OCI-LY7 (cell line): ENCODE measurements around the gene KRT16. TPM values are rescaled to one million over a fixed set of nuclear protein-coding genes. Genes with fewer than 3 reads are reported as not detected.
"Not testable (repeated sequence)": the region's sequence is repeated elsewhere in the genome, so short reads cannot be mapped to it uniquely, and the experiment has no call there.

Experiments
- BruUV-seq: library from RNA; stranded (reverse); fragments of 400-500 nt; replicated peaks from 2 replicates; lab custom pipeline; 2021; lab: Mats Ljungman, UMichigan
- CTCF ChIA-PET: fragments of 300-600 bp; sonication (Branson Sonifier 250); formaldehyde crosslinking; loops from one replicate; lab custom pipeline; 2022; ENCODE audit warnings: antibody characterized with exemption; ENCODE audit not compliant: unreplicated experiment; lab: Charles Lee
- POLR2A ChIA-PET: fragments of 300-600 bp; sonication (Branson Sonifier 250); formaldehyde crosslinking; loops from one replicate; lab custom pipeline; 2022; ENCODE audit warnings: antibody characterized with exemption; lab: Charles Lee
- DNase-seq: peaks from one replicate; pipeline ENCODE4 v3.0.0-alpha.2; 2015; ENCODE audit warnings: low spot score
- H2AFZ ChIP-seq: fragments of 200-600 bp; sonication (generic), shearing (Covaris generic); 2 replicates; pipeline ENCODE4 v1.6.1; 2014; ENCODE audit warnings: mild to moderate bottlenecking, antibody characterized with exemption, low read length, moderate library complexity
- H3K27ac ChIP-seq: fragments of 200-600 bp; sonication (generic); 2 replicates; pipeline ENCODE4 v1.5.1; 2014; ENCODE audit warnings: mixed run types, low read depth, mild to moderate bottlenecking, moderate library complexity, low read length, inconsistent platforms; ENCODE audit not compliant: poor library complexity, severe bottlenecking
- H3K36me3 ChIP-seq: fragments of 200-600 bp; sonication (generic); 2 replicates; pipeline ENCODE4 v1.6.1; 2014; ENCODE audit warnings: mild to moderate bottlenecking, antibody characterized with exemption, low read length, moderate library complexity, mixed read lengths; ENCODE audit not compliant: insufficient read depth
- H3K4me1 ChIP-seq: fragments of 200-600 bp; sonication (generic); 2 replicates; pipeline ENCODE4 v1.5.1; 2014; ENCODE audit warnings: mild to moderate bottlenecking, low read length; ENCODE audit not compliant: insufficient read depth, poor library complexity, severe bottlenecking
- H3K4me2 ChIP-seq: fragments of 200-600 bp; sonication (generic); 2 replicates; pipeline ENCODE4 v1.6.1; 2014; ENCODE audit warnings: mild to moderate bottlenecking, low read length
- H3K4me3 ChIP-seq: fragments of 200-600 bp; sonication (generic); 2 replicates; pipeline ENCODE4 v1.5.1; 2014; ENCODE audit warnings: mild to moderate bottlenecking, low read depth, low read length; ENCODE audit not compliant: poor library complexity, severe bottlenecking
- H3K79me2 ChIP-seq: fragments of 200-600 bp; sonication (generic); 2 replicates; pipeline ENCODE4 v1.6.1; 2016; ENCODE audit warnings: low read depth, mild to moderate bottlenecking, low read length, moderate library complexity, mixed read lengths; ENCODE audit not compliant: insufficient read depth
- H3K9me2 ChIP-seq: fragments of 200-600 bp; sonication (generic); 2 replicates; pipeline ENCODE4 v1.6.1; 2016; ENCODE audit warnings: mild to moderate bottlenecking, low read length, mixed read lengths; ENCODE audit not compliant: insufficient read depth
- H3K9me3 ChIP-seq: fragments of 200-600 bp; sonication (generic); 2 replicates; pipeline ENCODE4 v1.6.1; 2014; ENCODE audit warnings: mild to moderate bottlenecking, mixed run types, low read length, mixed read lengths
- H4K20me1 ChIP-seq: fragments of 200-600 bp; sonication (generic); 2 replicates; pipeline ENCODE4 v1.6.1; 2014; ENCODE audit warnings: mild to moderate bottlenecking, antibody characterized with exemption, low read length, moderate library complexity, mixed read lengths; ENCODE audit not compliant: insufficient read depth
- EZH2phosphoT487 ChIP-seq: fragments of 200-600 bp; sonication (generic); IDR thresholded peaks from 2 replicates; pipeline ENCODE4 v1.6.1; 2018; ENCODE audit warnings: low read depth, borderline replicate concordance, mild to moderate bottlenecking, mixed run types, antibody characterized with exemption, low read length, moderate library complexity, mixed read lengths
- intact Hi-C: fragments of 100-400 bp; cut with micrococcal nuclease; formaldehyde crosslinking; loops from one replicate; pipeline ENCODE4 v1.10.0; 2022; ENCODE audit not compliant: unreplicated experiment
- total RNA-seq, 2 experiments: library from RNA; depleted of rRNA in 1 of 2; stranded (reverse); fragments of >200 nt in 1 of 2; shearing (Covaris generic) in 1 of 2; gene quantifications; 2 replicates each; pipeline ENCODE4 v1.2.3, GENCODE V29; 2014 to 2022
- TF ChIP-seq, protein P1 (sequence below): fragments of 200-600 bp; sonication (generic); conservative IDR thresholded peaks from 2 replicates; pipeline ENCODE4 v1.5.1; 2014; ENCODE audit warnings: mild to moderate bottlenecking, antibody characterized with exemption, low read length, moderate library complexity, mixed read lengths

KRT16 gene
- total RNA-seq, 2 experiments from 2014 or later = not detected

DNA sequence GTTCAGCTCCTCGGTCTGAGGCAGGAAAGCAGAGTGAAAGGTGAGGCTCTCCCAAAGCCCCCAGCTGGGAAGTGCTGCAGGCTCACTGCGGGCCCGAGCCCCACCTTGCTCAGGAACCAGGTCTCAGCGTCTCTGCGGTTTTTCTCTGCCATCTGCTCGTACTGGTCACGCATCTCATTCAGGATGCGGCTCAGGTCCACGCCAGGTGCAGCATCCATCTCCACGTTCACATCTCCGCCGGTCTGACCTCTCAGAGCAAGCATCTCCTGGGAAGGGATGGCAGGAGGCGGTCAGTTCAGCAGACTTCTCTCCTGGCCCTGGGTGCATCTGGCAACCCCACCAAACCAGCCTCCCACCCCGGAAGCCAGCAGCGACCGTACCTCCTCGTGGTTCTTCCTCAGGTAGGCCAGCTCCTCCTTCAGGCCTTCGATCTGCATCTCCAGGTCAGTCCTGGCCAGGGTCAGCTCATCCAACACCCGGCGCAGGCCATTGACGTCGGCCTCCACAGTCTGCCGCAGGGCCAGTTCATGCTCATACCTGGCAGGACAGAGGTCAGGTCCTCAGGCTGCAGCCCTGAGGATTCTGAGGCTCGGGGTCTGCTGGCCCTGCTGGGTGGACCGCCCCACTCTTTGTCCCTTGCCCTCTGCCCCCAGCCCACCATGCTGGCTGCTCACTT is 1.5 kb downstream of the KRT16 start:
- DNase-seq = no peak
- no TSS peak for BruUV-seq
- Histone ChIP-seq H3K79me2 (no peaks in the 10 kb centered on the region), H3K4me2 (no peak overlapping the region), H2AFZ (no peak overlapping the region), H4K20me1 (no peaks in the 10 kb centered on the region), H3K9me3 (0 out of 2 replicates have a peak, but pooled peaks cover 5% of the 10 kb centered on the region), H3K4me3 (no peak overlapping the region), H3K4me1 (no peaks in the 10 kb centered on the region), H3K9me2 (no peaks in the 10 kb centered on the region), H3K27ac (no peak overlapping the region), H3K36me3 (no peaks in the 10 kb centered on the region)
- intact Hi-C loops = no loop called here
- ChIA-PET POLR2A (interaction anchor here (0.5 kb wide), 1 partner anchor 1849 kb away, joined by 4 read pairs; no protein-coding TSS in a partner anchor), CTCF (no interaction called here)
- no peak for TF ChIP-seq EZH2phosphoT487
- TF ChIP-seq, protein P1, sequence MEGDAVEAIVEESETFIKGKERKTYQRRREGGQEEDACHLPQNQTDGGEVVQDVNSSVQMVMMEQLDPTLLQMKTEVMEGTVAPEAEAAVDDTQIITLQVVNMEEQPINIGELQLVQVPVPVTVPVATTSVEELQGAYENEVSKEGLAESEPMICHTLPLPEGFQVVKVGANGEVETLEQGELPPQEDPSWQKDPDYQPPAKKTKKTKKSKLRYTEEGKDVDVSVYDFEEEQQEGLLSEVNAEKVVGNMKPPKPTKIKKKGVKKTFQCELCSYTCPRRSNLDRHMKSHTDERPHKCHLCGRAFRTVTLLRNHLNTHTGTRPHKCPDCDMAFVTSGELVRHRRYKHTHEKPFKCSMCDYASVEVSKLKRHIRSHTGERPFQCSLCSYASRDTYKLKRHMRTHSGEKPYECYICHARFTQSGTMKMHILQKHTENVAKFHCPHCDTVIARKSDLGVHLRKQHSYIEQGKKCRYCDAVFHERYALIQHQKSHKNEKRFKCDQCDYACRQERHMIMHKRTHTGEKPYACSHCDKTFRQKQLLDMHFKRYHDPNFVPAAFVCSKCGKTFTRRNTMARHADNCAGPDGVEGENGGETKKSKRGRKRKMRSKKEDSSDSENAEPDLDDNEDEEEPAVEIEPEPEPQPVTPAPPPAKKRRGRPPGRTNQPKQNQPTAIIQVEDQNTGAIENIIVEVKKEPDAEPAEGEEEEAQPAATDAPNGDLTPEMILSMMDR = no peak

DNA sequence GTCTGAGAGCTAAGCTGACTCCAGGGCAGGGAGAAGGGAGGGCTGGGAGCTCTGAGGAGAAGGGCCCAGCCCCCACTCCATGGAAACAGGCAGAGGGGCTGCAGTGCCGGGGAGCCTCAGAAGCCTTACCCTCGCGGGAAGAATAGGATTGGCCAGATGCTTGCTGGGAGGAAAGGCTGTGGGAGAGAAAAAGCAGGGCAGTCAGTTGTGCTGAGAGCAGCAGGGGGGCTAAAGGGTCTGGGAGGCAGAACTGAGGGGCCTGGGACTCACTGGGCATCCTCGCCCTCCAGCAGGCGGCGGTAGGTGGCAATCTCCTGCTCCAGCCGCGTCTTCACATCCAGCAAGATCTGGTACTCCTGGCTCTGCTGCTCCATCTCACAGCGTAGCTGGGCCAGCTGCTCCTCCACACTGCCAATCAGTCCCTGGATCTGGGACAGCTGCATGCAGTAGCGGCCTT is 2.5 kb downstream of the KRT16 start:
- H4K20me1 ChIP-seq, H3K36me3 ChIP-seq, H3K4me3 ChIP-seq, H3K27ac ChIP-seq, H2AFZ ChIP-seq, CTCF ChIA-PET, POLR2A ChIA-PET, H3K9me3 ChIP-seq, DNase-seq, BruUV-seq, H3K4me2 ChIP-seq, H3K4me1 ChIP-seq, H3K79me2 ChIP-seq, intact Hi-C loops, H3K9me2 ChIP-seq: not testable (repeated sequence)

DNA sequence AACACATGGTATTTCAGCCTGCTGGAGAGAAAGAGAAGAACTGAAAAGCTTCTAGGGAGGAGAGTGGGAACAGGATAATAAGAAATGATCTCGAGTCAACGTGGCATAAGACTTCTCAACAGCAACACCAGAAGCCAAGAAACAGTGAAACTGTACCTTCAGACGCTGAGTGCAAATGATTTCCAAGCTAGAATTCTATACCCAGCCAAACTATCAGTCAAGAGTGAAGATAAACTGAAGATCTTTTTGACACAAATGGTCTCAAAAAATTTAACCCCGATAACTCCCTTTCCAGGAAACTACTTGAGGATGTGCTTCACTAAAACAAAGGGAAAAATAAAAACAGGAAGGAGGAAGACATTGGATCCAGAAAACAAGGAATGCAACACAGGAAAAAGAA is 5.6 kb downstream of the KRT16 start:
- H3K9me3 ChIP-seq, H3K27ac ChIP-seq, H3K4me1 ChIP-seq, H3K9me2 ChIP-seq, H3K4me2 ChIP-seq, H3K79me2 ChIP-seq, H3K36me3 ChIP-seq, BruUV-seq, H2AFZ ChIP-seq, DNase-seq, intact Hi-C loops, CTCF ChIA-PET, H4K20me1 ChIP-seq, H3K4me3 ChIP-seq, POLR2A ChIA-PET: not testable (repeated sequence)
